NOMO-1 (cell line): ENCODE results near the gene LRRC3.

Experiments used
- DNase-seq, 2 experiments: peaks; one replicate each; lab custom pipeline; 2025; ENCODE audit not compliant: unreplicated experiment in 2 of 2; lab: John Stamatoyannopoulos, UW

LRRC3 gene

DNA sequence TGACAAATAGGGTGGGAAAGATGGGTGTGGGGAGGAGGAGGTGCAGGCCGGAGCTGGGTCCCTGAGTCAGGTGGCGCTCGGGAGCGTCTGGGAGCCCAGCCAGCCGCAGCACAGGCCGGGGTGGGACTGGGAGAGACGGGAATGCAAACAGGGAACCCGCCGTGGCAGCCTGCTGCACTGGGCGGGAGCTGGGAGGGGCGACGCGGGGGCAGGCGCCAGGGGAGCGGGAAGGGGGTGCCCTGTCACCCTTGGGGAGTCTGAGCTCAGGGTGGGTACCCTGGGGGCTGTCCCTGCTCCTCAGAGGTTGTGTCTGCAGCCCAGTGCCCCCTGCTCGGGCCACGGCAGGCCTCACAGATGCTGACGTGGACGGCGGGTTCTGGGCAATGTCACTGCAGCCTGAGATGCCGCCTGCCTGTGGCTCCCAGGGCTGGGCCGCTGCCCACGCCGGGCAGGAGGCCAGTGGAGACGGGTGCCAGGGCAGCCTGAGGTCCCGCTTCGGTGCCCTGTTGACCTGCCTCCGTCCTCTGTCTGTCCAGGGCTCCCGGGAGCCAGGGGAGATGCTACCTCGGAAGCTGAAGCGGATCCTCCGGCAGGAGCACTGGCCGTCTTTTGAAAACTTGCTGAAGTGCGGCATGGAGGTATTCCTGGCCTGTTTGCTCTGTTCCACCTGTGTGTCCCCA is 16.6 kb upstream of the LRRC3 start:
- DNase-seq, result no peak

DNA sequence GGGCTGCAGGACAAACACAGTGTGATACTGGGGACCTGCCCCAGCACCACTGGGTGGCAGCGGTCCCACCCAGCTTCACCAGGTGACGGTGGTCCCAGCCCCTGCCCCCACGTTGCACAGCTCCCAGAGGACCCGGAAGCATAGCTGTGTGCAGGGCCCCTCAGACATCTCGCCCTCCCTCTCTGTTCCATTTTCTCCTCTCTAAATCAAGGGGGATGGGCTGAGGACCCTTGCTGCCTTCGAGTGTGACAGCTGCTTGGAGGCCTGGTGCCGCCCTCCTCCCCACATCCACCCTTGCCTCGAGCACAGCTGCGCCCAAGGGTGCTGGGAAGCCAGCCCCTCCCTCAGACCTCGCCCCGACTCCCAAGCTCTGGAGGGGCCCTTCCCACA is 16.1 kb upstream of the LRRC3 start:
- no peak for DNase-seq

DNA sequence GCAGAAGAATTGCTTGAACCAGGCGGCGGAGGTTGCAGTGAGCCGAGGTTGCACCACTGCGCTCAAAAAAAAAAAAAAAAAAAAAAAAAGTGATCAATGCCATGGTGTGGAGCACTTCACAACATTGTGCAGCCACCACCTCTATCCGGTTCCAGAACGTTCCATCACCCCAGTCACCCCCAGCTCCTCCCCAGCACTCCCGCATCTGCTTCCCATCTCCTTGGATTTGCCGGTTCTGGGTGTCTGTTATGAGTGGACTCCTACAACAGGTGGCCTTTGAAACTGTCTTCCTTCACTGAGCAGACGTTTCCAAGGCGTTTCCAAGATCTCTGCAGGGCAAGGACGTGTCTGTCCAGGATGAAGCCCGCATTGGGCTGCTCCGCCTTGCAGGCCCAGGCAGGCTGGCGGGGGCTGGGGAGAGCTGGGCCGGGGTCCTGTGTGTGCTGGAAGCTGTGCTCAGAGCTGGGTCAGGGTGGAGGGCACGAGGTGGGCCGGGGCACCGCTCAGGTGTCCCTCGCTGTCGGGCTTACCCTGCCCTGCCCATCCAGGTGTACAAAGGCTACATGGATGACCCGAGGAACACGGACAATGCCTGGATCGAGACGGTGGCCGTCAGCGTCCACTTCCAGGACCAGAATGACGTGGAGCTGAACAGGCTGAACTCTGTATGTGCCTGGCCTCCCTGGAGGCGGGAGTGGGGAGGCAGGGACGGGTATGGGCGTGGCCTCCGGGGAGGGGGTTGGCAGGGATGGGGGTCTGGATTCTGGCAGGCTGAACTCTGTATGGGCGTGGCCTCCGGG is 14.9 kb upstream of the LRRC3 start:
- DNase-seq, result no peak

DNA sequence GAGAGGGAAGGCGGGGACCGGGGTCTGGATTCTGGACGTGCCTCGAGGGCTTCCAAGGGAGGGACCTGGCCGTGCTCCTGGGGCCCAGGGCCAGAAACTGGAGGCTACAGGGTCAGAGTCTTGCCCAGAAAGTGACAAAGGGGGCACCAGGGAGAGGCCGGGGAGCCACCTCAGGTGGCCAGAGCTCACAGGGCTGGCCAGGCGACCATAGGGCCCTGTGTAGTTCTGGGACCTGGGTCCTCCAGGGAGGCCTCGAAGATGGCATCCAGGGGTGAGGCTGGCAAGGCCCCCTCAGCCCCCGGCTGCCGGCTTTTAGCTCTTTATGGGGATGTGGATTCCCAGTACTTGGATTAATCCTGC is 14.3 kb upstream of the LRRC3 start:
- no peak for DNase-seq

DNA sequence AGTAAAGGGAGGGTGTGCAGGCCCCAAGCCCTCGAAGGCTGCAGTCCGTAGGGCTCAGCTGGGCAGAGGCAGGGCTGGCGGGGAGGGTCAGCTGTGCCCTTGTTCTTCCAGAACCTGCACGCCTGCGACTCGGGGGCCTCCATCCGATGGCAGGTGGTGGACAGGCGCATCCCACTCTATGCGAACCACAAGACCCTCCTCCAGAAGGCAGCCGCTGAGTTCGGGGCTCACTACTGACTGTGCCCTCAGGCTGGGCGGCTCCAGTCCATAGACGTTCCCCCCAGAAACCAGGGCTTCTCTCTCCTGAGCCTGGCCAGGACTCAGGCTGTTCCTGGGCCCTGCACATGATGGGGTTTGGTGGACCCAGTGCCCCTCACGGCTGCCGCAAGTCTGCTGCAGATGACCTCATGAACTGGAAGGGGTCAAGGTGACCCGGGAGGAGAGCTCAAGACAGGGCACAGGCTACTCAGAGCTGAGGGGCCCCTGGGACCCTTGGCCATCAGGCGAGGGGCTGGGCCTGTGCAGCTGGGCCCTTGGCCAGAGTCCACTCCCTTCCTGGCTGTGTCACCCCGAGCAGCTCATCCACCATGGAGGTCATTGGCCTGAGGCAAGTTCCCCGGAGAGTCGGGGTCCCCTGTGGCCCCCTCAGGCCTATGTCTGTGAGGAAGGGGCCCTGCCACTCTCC is 13.6 kb upstream of the LRRC3 start:
- DNase-seq, result no peak

DNA sequence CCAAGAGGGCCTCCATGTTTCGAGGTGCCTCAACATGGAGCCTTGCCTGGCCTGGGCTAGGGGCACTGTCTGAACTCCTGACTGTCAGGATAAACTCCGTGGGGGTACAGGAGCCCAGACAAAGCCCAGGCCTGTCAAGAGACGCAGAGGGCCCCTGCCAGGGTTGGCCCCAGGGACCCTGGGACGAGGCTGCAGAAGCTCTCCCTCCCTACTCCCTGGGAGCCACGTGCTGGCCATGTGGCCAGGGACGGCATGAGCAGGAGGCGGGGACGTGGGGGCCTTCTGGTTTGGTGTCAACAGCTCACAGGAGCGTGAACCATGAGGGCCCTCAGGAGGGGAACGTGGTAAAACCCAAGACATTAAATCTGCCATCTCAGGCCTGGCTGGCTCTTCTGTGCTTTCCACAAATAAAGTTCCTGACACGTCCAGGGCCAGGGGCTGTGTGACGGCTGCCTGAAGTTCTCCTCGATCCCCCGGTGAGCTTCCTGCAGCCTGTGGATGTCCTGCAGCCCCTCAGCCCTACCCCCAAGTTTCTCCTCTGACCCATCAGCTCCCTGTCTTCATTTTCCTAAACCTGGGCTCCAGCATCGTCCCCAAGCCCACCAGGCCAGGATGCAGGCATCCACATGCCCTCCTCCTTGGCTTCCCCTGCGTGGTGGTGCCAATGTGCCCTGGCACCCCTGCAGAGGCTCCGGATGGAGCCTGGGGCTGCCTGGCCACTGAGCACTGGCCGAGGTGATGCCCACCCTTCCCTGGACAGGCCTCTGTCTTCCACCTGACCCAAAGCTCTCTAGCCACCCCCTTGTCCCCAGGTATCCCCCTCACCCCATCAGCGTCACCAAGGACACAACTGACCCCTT is 12.8 kb upstream of the LRRC3 start:
- no peak for DNase-seq

DNA sequence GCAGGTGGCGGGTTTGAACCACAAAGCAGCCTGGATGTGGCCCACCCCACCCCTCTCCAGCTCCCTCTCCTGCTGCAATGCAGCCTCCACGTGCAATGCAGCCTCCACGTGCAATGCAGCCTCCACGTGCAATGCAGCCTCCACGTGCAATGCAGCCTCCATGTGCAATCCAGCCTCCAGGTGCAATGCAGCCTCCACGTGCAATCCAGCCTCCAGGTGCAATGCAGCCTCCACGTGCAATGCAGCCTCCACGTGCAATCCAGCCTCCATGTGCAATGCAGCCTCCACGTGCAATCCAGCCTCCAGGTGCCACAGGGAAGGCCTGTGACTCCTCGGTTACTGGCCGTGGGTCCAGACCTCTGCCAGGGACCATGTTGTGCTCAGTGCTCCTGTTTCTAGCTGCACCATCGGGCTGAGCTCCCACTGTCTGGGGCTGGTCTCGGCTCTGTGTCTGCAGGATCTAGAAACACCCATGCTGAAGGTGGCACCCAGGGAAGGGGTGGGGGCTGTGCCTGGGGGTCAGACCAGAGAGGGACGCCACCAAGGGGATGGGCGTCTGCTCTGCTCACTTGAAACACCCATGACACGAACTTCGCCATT is 11.9 kb upstream of the LRRC3 start:
- DNase-seq, result no peak

DNA sequence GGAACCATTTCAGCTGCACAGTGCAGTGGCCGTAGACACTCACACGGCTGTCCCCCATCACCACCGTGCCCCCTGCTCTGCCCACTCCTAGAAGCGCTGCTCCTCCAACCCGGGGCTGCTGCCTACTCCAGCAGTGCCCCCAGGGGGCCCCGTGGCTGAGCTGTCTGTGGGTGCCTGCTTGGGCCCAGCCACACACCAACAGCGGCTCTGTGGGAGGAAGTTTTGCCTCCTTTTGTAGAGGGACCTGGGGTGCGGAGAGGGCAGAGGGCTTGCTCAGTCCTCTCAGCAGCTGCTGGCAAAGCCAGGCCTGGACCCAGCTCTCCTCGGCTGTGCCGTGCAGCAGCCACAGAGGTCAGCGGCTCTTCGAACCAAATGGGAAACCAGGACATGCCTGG is 11.4 kb upstream of the LRRC3 start:
- no peak for DNase-seq

DNA sequence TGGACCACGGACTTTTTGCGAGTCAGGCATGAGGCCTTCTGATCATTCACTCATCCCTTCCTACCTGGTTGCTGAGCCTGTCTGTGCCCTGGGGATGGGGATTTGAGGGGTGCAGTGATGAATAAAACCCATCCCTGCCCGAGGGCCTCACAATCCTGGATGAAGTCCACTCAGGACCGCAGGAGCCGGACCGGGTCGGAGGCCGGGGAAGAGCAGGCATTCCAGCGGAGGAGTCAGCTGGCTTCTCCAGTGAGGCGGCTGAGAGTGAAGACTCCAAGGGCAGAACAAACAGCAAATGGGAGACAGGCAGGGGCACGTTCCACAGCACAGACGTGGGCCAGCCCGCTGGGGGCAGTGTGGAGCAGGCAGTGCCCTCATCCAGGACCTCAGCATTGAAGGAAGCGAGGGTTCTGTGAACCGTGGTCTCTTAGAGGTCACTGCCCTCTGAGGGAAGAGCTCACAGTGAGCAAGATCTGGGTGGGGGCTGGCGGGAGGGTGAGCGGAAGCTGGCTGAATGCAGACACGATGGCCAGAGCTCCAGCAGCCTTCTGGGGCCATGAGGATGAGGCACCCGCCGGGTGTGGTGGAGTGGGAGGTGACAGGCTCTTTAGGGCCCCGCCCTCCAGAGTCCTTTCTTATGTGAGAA is 10.9 kb upstream of the LRRC3 start:
- no peak for DNase-seq

DNA sequence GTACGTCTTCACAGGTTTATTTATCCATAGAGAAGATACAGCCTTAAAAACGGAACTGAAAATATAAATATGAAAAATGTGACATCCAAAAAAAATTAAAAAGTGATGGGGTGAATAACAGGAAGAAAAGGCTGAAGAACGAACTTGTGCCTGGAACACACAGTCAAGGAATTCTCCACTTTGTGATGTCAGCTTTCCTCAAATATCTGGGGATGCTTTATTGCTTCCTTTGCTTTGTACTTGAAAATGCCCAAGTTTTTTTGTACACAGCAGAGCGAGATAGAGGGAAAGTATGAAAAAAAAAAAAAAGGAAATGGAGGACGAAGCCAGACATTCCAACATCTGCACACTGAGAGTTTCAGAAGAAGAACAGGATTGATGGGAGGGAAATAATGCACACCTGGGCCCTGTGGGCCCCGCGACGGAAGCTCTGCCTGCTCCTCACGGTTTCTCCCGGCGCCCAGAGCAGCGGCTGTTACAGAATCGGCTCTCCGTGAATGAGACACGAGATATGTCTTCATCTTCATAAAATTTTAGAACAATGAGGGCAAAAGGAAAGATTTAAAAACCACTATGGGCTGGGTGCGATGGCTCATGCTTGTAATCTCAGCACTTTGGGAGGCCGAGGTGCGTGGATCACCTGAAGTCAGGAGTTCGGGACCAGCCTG is 10.0 kb upstream of the LRRC3 start:
- no peak for DNase-seq

DNA sequence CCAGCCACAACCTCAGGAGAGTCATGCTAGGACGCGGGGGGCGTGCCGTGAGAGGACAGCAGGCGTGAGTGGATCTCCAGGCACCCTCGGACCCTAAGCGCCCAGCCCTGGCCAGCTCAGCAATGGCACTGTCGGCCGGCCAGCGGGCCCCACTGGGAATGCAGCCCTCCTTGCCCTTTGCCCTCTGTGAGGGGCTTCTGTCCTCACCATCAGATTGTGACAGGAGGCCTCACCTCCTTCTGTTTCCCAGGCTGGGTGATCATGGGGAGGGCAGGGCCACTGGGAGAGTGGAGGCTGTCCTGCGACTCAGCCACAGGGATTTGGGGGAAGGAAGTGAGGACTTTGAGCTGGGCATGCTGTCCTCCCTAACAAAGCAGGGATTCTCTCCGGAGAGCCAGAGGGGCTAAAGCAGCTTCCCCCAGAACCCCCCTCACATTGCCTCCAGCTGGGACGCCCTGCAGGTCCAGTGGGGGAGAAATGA is 6.6 kb upstream of the LRRC3 start:
- no peak for DNase-seq

DNA sequence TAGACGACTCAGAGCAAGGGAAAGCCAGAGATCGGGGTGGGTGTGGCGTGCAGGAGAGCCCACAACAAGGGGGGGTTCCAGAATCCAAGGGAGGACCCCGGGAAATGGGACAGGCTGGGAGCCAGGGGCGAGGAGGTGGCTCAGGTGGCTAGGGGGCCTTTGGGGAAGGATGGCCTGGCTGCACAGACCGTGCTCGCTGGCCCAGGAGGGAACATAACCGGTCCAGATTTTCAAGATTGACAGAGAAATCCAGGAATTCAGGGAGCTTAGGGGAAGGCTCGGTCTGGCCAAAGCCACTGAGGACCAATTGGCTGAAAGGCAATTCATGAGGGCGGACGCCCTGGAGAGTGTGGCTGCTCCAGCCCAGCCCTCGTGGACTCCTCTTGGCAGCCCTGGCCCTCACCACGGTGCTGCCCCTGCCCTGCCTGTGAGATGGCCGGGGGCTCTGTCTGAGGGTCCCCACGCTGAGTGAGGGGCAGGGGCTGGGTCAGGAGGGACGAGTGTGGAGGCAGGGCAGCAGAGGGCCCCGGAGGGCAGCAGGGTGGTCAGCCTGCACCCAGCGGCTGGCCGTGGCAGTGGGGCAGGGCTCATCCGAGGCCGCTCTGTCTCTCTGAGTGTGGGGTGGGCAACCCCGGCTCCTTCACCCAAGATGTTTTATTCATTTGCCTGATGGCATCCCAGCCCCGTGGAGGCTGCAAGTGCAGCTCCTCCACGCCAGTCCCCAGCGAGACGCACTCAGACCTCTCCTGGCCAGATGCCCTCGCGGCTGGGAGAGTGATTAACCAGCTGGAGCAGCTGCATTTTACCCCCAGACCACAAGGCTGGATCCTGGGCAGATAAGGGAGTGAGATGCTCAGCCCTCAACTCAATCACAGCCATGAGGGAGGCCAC is 5.6 kb upstream of the LRRC3 start:
- no peak for DNase-seq

DNA sequence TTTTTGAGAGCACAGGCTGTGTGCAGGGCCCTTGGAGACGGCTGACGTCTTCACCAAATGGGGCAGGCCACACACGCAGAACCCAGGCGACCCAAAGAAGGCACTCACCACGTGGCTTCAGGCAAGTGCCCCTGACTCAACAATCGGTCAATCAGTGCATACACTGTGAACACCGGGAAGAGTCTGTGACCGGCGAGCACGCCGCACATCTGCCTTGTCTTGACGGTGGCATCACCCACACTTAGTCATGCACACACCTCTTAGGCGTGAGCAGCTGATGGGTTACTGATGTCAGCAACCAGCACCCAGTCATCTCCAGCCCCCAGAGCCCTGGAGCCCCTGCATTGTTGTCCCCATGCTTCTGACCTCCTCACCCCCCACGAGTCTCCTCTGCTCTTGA is 4.9 kb upstream of the LRRC3 start:
- DNase-seq, result no peak

DNA sequence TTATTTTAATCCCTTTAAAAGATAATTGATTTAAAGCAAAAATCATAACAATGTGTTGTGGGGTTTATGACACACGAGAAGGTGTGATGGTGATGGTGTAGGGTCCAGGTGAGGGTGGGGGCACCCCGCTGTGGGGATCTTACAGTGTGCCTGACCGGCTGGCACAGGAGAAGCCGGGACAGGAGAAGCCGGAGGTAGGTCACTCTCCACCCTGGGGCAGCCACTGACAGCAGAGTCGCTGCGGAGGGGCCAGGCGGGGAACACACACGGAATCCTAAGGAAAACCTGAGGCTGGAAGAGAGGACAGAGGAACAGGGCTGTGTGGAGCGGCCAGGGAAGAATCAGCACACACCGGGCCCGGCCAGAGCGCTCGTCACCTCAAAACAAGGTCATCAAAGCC is 4.3 kb upstream of the LRRC3 start:
- DNase-seq, result no peak

DNA sequence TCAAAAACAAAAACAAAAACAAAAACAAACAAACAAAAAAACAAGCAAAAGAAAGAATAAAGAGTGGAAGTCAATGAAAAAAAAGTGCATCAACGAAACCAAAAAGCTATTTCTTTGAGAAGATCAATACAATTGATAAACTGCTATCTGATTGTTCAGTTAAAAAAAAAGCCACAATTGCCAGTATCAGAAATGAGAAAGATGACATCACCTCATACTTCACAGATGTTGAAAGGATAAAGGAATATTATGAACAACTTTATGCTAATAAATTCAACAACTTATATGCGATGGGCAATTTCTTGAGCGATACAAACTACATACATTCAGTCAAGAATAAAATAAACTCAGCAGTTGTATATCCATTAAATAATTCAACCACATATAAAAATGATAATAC is 2.2 kb upstream of the LRRC3 start:
- DNase-seq, result no peak

DNA sequence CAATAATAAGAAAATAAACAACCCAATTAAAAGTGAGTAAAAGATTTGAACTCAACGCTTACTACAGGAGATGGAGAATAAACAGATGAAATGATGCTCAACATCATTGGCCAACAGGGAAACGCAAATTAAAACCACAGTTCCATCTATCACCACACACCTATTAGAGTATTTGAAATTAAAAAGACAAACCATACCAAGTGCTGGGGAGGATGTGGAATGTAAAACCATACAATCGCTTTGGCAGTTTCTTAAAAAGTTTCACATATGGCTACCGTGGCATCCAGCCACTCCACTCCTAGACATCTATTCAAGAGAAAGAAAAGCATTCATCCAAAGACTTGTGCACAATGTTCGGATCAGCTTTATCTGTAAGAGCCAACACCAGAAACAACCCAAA is 1.3 kb upstream of the LRRC3 start:
- no peak for DNase-seq

DNA sequence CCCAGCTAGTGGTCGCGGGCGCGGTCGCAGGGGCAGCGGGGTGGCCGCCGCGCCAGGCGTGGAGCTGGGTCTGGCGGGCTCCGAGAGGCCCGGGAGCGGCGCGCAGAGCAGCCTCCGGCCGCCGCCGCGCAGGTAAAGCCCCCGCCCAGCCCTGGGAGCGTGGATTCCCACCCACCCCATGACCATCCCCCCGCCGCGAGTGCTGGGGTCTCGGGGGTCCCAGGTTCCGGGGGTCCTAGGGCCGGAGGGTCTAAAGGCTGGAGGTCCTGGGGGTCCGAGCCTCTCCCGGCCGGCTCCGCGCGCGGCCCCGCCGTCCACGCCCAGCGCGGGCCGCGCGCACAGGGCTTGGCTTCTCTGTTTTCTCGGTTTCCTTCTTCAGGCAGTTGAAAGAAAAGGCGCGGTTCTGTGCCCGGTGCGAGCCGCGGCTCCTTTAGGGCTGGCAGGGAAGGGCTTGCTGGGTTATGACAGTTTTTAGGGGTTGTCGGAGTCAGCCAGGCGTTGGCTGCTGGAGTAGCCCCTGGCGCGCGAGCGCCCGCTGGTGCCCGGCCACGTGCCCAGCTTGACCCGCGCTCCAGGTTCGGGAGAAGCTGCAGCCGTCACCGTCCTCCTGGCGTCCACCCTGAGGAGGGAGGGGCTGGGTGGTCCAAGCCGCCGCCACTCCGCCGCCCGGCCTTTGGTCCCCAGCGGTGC is 359 bp downstream of the LRRC3 start:
- peak; percentile 61 to 62 for DNase-seq
